Measurements from ENCODE around the gene NMNAT3.

NMNAT3 gene

GRCh38 chr3:139619484-139619883, 58.3 kb downstream of the NMNAT3 start:
- Histone ChIP-seq H3K27ac (no peak overlapping the region), H3K27me3 (replicated peaks) (no peaks in the 10 kb centered on the region), H3K36me3 (replicated peaks) (no peaks in the 10 kb centered on the region), H3K4me3 (ENCODE audit: low read depth, low read length) (no peak overlapping the region)
- in situ Hi-C loops (cut with HindIII; ENCODE audit: low pct_ligation_motif_present, low sequenced_read_pairs), result no loop called here
- TF ChIP-seq CTCF (IDR thresholded peaks at IDR 0.05; ENCODE audit: low read depth, low read length, missing control alignments), result no peak
- no peak for DNase-seq

GRCh38 chr3:139617672-139618268, 60.0 kb downstream of the NMNAT3 start:
- H3K4me3 ChIP-seq (ENCODE audit: low read depth, low read length), result no peak overlapping the region
- no peak overlapping the region for H3K27ac ChIP-seq
- H3K36me3 ChIP-seq (replicated peaks), result no peaks in the 10 kb centered on the region
- in situ Hi-C loops (cut with HindIII; ENCODE audit: low pct_ligation_motif_present, low sequenced_read_pairs), result no loop called here
- DNase-seq, result no peak
- no peaks in the 10 kb centered on the region for H3K27me3 ChIP-seq (replicated peaks)
- TF ChIP-seq CTCF (IDR thresholded peaks at IDR 0.05; ENCODE audit: low read depth, low read length, missing control alignments), result no peak

- H3K27ac ChIP-seq, result no peak overlapping the region
- TF ChIP-seq CTCF (IDR thresholded peaks at IDR 0.05; ENCODE audit: low read depth, low read length, missing control alignments), result no peak
- no peaks in the 10 kb centered on the region for H3K27me3 ChIP-seq (replicated peaks)
- H3K4me3 ChIP-seq (ENCODE audit: low read depth, low read length), result no peak overlapping the region
- in situ Hi-C loops (cut with HindIII; ENCODE audit: low pct_ligation_motif_present, low sequenced_read_pairs), result no loop called here
- H3K36me3 ChIP-seq (replicated peaks), result no peaks in the 10 kb centered on the region
- no peak for DNase-seq
Observed at GRCh38 chr3:139611528-139611927, 66.2 kb downstream of the NMNAT3 start.

GRCh38 chr3:139610886-139611285, 66.9 kb downstream of the NMNAT3 start:
- no peak for DNase-seq
- no peak for TF ChIP-seq CTCF (IDR thresholded peaks at IDR 0.05; ENCODE audit: low read depth, low read length, missing control alignments)
- H3K36me3 ChIP-seq (replicated peaks), result no peaks in the 10 kb centered on the region
- H3K4me3 ChIP-seq (ENCODE audit: low read depth, low read length), result no peak overlapping the region
- in situ Hi-C loops (cut with HindIII; ENCODE audit: low pct_ligation_motif_present, low sequenced_read_pairs), result no loop called here
- H3K27me3 ChIP-seq (replicated peaks), result no peaks in the 10 kb centered on the region
- H3K27ac ChIP-seq, result no peak overlapping the region

GRCh38 chr3:139608924-139609323, 68.8 kb downstream of the NMNAT3 start:
- no peaks in the 10 kb centered on the region for H3K27me3 ChIP-seq (replicated peaks)
- H3K4me3 ChIP-seq (ENCODE audit: low read depth, low read length), result no peak overlapping the region
- no peak for TF ChIP-seq CTCF (IDR thresholded peaks at IDR 0.05; ENCODE audit: low read depth, low read length, missing control alignments)
- no peak overlapping the region for H3K27ac ChIP-seq
- no peaks in the 10 kb centered on the region for H3K36me3 ChIP-seq (replicated peaks)
- no peak for DNase-seq
- in situ Hi-C loops (cut with HindIII; ENCODE audit: low pct_ligation_motif_present, low sequenced_read_pairs), result no loop called here

GRCh38 chr3:139608108-139608380, 69.7 kb downstream of the NMNAT3 start:
- H3K4me3 ChIP-seq (ENCODE audit: low read depth, low read length), result no peak overlapping the region
- no peak overlapping the region for H3K27ac ChIP-seq
- TF ChIP-seq CTCF (IDR thresholded peaks at IDR 0.05; ENCODE audit: low read depth, low read length, missing control alignments), result no peak
- in situ Hi-C loops (cut with HindIII; ENCODE audit: low pct_ligation_motif_present, low sequenced_read_pairs), result no loop called here
- H3K27me3 ChIP-seq (replicated peaks), result no peaks in the 10 kb centered on the region
- no peak for DNase-seq
- H3K36me3 ChIP-seq (replicated peaks), result no peaks in the 10 kb centered on the region
